Measurements from ENCODE around the gene RTP4. TPM values are rescaled to one million over a fixed set of nuclear protein-coding genes. Genes with fewer than 3 reads are reported as not detected.

RTP4 gene
- total and polyA plus RNA-seq, 2 of the 8 experiments (the other 6 are each of a cell fraction or from before 2014, with no cell fraction given) = not detected

DNA sequence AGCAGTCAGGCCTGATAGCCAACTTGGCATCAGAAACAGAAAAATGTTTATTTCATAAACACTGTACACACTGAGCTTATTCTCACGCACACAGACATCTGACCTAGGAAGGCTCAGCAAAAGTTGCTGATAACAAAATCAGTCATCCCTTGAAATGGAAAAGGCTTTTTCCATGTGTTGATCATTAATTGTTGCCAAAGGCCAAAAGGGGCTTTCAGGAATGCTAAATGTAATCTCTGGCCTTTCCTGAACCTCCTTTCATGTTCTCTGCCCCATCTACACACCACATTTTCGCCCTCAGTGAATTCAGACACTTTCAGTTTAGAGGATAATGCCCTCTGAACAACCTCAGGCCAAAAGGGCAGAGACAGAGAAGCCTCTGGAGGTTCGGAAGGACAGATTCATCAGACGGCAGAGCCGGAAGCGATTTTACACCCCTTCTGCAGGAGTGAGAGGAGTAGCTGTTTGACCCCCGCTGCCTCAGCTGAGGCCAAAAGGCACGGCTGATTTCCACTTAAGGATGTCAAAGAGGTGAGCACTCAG, 14.5 kb downstream of the RTP4 start:
- Histone ChIP-seq H3K4me1 (replicated peaks in 1 of 4; ENCODE audit: control insufficient read depth in 3 of 4, insufficient read depth in 4 of 4, low read length in 3 of 4) (no peaks in the 10 kb centered on the region), H3K4me3 (ENCODE audit: extremely low read depth in 1 of 4, insufficient read depth in 2 of 4, low read depth in 3 of 4, low read length in 4 of 4) (no peak overlapping the region), H3K27ac (ENCODE audit: low read depth, low read length) (no peak overlapping the region), H2BK120ac (replicated peaks; ENCODE audit: low read depth, low read length) (no peak overlapping the region), H3K56ac (replicated peaks; ENCODE audit: insufficient read length, low read depth, low read length) (no peak overlapping the region), H2BK12ac (ENCODE audit: low read depth, low read length) (0 out of 2 replicates have a peak overlapping the region, but pooled peaks have one; percentile 21), H3K14ac (ENCODE audit: insufficient read length) (no peak overlapping the region), H3K27me3 (replicated peaks in 1 of 4; ENCODE audit: control insufficient read depth in 3 of 4, extremely low read depth in 1 of 4, insufficient read depth in 3 of 4, low read length in 3 of 4) (no peaks in the 10 kb centered on the region), H2BK20ac (ENCODE audit: low read length) (no peak overlapping the region), H3K4ac (replicated peaks; ENCODE audit: insufficient read length, low read depth, low read length) (no peak overlapping the region), H2AFZ (ENCODE audit: low read length) (peak overlapping the region; percentile 73; the same call in 1 of the 2 replicates), H3K36me3 (ENCODE audit: control insufficient read depth in 2 of 4, insufficient read depth in 4 of 4, low read length in 3 of 4) (no peaks in the 10 kb centered on the region), H3K9me3 (ENCODE audit: insufficient read depth in 2 of 2, low read depth in 1 of 2, low read length in 1 of 2) (no peaks in the 10 kb centered on the region), H2BK5ac (ENCODE audit: low read depth, low read length) (no peak overlapping the region), H4K8ac (ENCODE audit: extremely low read depth, insufficient read depth, low read length) (no peak overlapping the region), H3K79me2 (ENCODE audit: control insufficient read depth in 1 of 2, insufficient read depth in 2 of 2, low read length in 2 of 2) (no peaks in the 10 kb centered on the region), H2AK5ac (ENCODE audit: low read depth, low read length) (no peak overlapping the region), H3K4me2 (ENCODE audit: insufficient read depth in 1 of 2, low read depth in 2 of 2, low read length in 2 of 2) (no peak overlapping the region), H3K18ac (ENCODE audit: extremely low read depth, low read length) (no peak overlapping the region), H3K23ac (ENCODE audit: insufficient read length) (no peak overlapping the region), H4K5ac (ENCODE audit: insufficient read length, low read depth, low read length) (no peak overlapping the region), H3K23me2 (ENCODE audit: low read depth, low read length) (no peaks in the 10 kb centered on the region), H4K20me1 (replicated peaks in 1 of 2; ENCODE audit: control insufficient read depth in 1 of 2, insufficient read depth in 2 of 2, low read length in 2 of 2) (no peaks in the 10 kb centered on the region), H3K79me1 (ENCODE audit: low read depth, low read length) (no peaks in the 10 kb centered on the region), H3K9ac (replicated peaks in 1 of 4; ENCODE audit: extremely low read depth in 1 of 4, low read depth in 3 of 4, low read length in 3 of 4) (no peak overlapping the region), H4K91ac (replicated peaks; ENCODE audit: insufficient read length, low read length) (peak overlapping the region; percentile 23), H2BK15ac (ENCODE audit: low read length) (no peak overlapping the region; the same call in 1 of the 2 replicates)
- no peak for DNase-seq (ENCODE audit: low read depth in 1 of 2, low spot score in 2 of 2)
- FAIRE-seq = no peak
- TF ChIP-seq RXRA (IDR thresholded peaks at IDR 0.05; ENCODE audit: insufficient read depth, low read depth, low read length) (no peak), SUZ12 (IDR thresholded peaks at IDR 0.05; ENCODE audit: low read length) (no peak), BRCA1 (IDR thresholded peaks at IDR 0.05; ENCODE audit: low read depth, low read length) (no peak), HDAC2 (IDR thresholded peaks at IDR 0.05; ENCODE audit: borderline replicate concordance in 1 of 2, low read depth in 2 of 2, low read length in 2 of 2) (no peak), JUND (IDR thresholded peaks at IDR 0.05; ENCODE audit: low read length) (no peak), SP2 (IDR thresholded peaks at IDR 0.05; ENCODE audit: low read length) (no peak), CHD1 (IDR thresholded peaks at IDR 0.05; ENCODE audit: low read depth, low read length) (no peak)
- TF ChIP-seq, protein P1, sequence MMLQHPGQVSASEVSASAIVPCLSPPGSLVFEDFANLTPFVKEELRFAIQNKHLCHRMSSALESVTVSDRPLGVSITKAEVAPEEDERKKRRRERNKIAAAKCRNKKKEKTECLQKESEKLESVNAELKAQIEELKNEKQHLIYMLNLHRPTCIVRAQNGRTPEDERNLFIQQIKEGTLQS (IDR thresholded peaks at IDR 0.05; ENCODE audit: insufficient read depth, low read depth, low read length) = no peak
- TF ChIP-seq, protein P2, sequence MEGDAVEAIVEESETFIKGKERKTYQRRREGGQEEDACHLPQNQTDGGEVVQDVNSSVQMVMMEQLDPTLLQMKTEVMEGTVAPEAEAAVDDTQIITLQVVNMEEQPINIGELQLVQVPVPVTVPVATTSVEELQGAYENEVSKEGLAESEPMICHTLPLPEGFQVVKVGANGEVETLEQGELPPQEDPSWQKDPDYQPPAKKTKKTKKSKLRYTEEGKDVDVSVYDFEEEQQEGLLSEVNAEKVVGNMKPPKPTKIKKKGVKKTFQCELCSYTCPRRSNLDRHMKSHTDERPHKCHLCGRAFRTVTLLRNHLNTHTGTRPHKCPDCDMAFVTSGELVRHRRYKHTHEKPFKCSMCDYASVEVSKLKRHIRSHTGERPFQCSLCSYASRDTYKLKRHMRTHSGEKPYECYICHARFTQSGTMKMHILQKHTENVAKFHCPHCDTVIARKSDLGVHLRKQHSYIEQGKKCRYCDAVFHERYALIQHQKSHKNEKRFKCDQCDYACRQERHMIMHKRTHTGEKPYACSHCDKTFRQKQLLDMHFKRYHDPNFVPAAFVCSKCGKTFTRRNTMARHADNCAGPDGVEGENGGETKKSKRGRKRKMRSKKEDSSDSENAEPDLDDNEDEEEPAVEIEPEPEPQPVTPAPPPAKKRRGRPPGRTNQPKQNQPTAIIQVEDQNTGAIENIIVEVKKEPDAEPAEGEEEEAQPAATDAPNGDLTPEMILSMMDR (IDR thresholded peaks at IDR 0.05; ENCODE audit: control extremely low read depth in 1 of 3, insufficient read depth in 1 of 3, low read depth in 1 of 3, low read length in 3 of 3) = no peak
- WGBS, 2 experiments (ENCODE audit: extremely low coverage in 1 of 2, insufficient coverage in 1 of 2, insufficient read length in 1 of 2, insufficient replicate concordance in 2 of 2, low coverage in 1 of 2, low lambda C conversion rate in 2 of 2, missing lambda C conversion rate in 1 of 2) = 81% methylated on average over 8 of the region's 8 CpGs; no CpG with 5 or more reads in 1 of the 2 experiments
- CTCF ChIA-PET (ENCODE audit: partially characterized antibody) = interaction anchor here (0.6 to 7.3 kb wide), 3 partner anchors 40 to 181 kb away, joined by 3 to 40 read pairs (median 3); no protein-coding TSS in a partner anchor
- POLR2A ChIA-PET (ENCODE audit: partially characterized antibody) = no interaction called here
